Measurements from ENCODE around the gene PBXIP1. TPM values are rescaled to one million over a fixed set of nuclear protein-coding genes. Genes with fewer than 3 reads are reported as not detected.
A peak's percentile ranks its signal among the peaks of the same experiment; 100 is the strongest.

PBXIP1 gene
- total and polyA plus RNA-seq, 2 of the 13 experiments (the other 11 are each of a cell fraction or from before 2014, with no cell fraction given), result 16.3 to 31.9 TPM

- POLR2A ChIA-PET, result interaction anchor here (0.7 to 6.6 kb wide), 18 partner anchors 10 to 154 kb away, joined by 3 to 148 read pairs (median 16); partner anchors contain the start of genes ADAM15, FLAD1, LENEP and PBXIP1
- WGBS (ENCODE audit: low lambda C conversion rate), result 48% methylated on average over 3 of the region's 3 CpGs
Observed at GRCh38 chr1:154972213-154972516, 16.3 kb upstream of the PBXIP1 start.

More at GRCh38 chr1:154972213-154972516, 16.3 kb upstream of the PBXIP1 start:
- peaks cover 10 to 20% of the 10 kb centered on the region in 2 experiments; a peak in 4 of 5 replicates for H3K36me3 ChIP-seq (replicated peaks in 1 of 2; ENCODE audit: control insufficient read depth in 1 of 2, insufficient read depth in 2 of 2, low read length in 2 of 2)
- peak overlapping the region; percentile 100 for H3K4me2 ChIP-seq (ENCODE audit: low read depth, low read length)
- peak overlapping the region; percentile 98 for H3K9ac ChIP-seq (ENCODE audit: insufficient read depth, low read depth, low read length)
- peak overlapping the region; percentile 100 for H3K27ac ChIP-seq (ENCODE audit: extremely low read length, insufficient read depth, low read length)
- no peak overlapping the region for H2AFZ ChIP-seq (ENCODE audit: low read length)
- intact Hi-C loops (cut with micrococcal nuclease; ENCODE audit: unreplicated experiment) (loop anchor here (2.0 kb wide), 1 partner anchor 15 kb away; the partner anchor contains the start of gene PBXIP1), in situ Hi-C loops (cut with HindIII; ENCODE audit: extremely low pct_ligation_motif_present, low pct_unique_long_range_greater_than_20kb) (no loop called here)
- no peaks in the 10 kb centered on the region for H3K9me3 ChIP-seq (ENCODE audit: low read length)
- H3K79me2 ChIP-seq (ENCODE audit: insufficient read depth, low read length), result peaks cover 66% of the 10 kb centered on the region
- FAIRE-seq (no peak), DNase-seq (ENCODE audit: low spot score) (no peak), ATAC-seq (no peak)
- TF ChIP-seq SNAPC2 (CRISPR knock-in tag; IDR thresholded peaks at IDR 0.05) (peak; percentile 27; the same call in 1 of the 2 replicates), ZNF577 (CRISPR knock-in tag; IDR thresholded peaks at IDR 0.05; ENCODE audit: borderline replicate concordance, low read depth) (no peak), TARDBP (CRISPR knock-in tag; IDR thresholded peaks at IDR 0.05) (0 out of 2 replicates have a peak, but pooled peaks have one; percentile 38), ZNF776 (CRISPR knock-in tag; IDR thresholded peaks at IDR 0.05) (no peak), SAFB2 (CRISPR knock-in tag; IDR thresholded peaks at IDR 0.05; ENCODE audit: borderline replicate concordance, low read depth) (peak; percentile 38; the same call in 1 of the 2 replicates), ZNF773 (CRISPR knock-in tag; IDR thresholded peaks at IDR 0.05; ENCODE audit: borderline replicate concordance) (no peak), MIER3 (CRISPR knock-in tag; IDR thresholded peaks at IDR 0.05; ENCODE audit: borderline replicate concordance) (no peak), BRCA1 (CRISPR knock-in tag; IDR thresholded peaks at IDR 0.05) (no peak), ARNT2 (CRISPR knock-in tag; IDR thresholded peaks at IDR 0.05; ENCODE audit: low read depth) (0 out of 2 replicates have a peak, but pooled peaks have one; percentile 3), KMT2B (CRISPR knock-in tag; IDR thresholded peaks at IDR 0.05) (0 out of 2 replicates have a peak, but pooled peaks have one; percentile 0), SNAPC4 (CRISPR knock-in tag; IDR thresholded peaks at IDR 0.05) (no peak), CREM (IDR thresholded peaks at IDR 0.05) (no peak), CREM (CRISPR knock-in tag; IDR thresholded peaks at IDR 0.05) (no peak), PAX8 (CRISPR knock-in tag; IDR thresholded peaks at IDR 0.05; ENCODE audit: borderline replicate concordance) (no peak), ZNF468 (CRISPR knock-in tag; IDR thresholded peaks at IDR 0.05) (no peak), CHCHD3 (CRISPR knock-in tag; IDR thresholded peaks at IDR 0.05) (no peak)
- TF ChIP-seq, protein P1, sequence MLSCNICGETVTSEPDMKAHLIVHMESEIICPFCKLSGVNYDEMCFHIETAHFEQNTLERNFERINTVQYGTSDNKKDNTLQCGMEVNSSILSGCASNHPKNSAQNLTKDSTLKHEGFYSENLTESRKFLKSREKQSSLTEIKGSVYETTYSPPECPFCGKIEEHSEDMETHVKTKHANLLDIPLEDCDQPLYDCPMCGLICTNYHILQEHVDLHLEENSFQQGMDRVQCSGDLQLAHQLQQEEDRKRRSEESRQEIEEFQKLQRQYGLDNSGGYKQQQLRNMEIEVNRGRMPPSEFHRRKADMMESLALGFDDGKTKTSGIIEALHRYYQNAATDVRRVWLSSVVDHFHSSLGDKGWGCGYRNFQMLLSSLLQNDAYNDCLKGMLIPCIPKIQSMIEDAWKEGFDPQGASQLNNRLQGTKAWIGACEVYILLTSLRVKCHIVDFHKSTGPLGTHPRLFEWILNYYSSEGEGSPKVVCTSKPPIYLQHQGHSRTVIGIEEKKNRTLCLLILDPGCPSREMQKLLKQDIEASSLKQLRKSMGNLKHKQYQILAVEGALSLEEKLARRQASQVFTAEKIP (CRISPR knock-in tag; IDR thresholded peaks at IDR 0.05; ENCODE audit: borderline replicate concordance), result no peak
- H4K20me1 ChIP-seq (ENCODE audit: insufficient read depth, low read length), result no peaks in the 10 kb centered on the region
- H3K27me3 ChIP-seq (ENCODE audit: control insufficient read depth in 1 of 2, insufficient read depth in 2 of 2, low read length in 2 of 2), result no peaks in the 10 kb centered on the region; a peak in 1 of 5 replicates
- peaks cover 64% of the 10 kb centered on the region for H3K4me1 ChIP-seq (ENCODE audit: insufficient read depth, low read length)
- CTCF ChIA-PET (ENCODE audit: low intra/inter-chr PET ratio, low total read pairs), result interaction anchor here (1.0 kb wide), 1 partner anchor 10 kb away, joined by 3 read pairs; no protein-coding TSS in a partner anchor
- H3K4me3 ChIP-seq (replicated peaks in 1 of 3; ENCODE audit: insufficient read depth in 1 of 3, low read depth in 2 of 3, low read length in 3 of 3), result peak overlapping the region; percentile 30 to 84 (median 70); a peak in 5 of 6 replicates
- no TSS peak for BruUV-seq (replicated peaks)
